H1 (cell line): ENCODE results near the gene OR13J1. TPM values are rescaled to one million over a fixed set of nuclear protein-coding genes. Genes with fewer than 3 reads are reported as not detected.
A peak's percentile ranks its signal among the peaks of the same experiment; 100 is the strongest.

ENCODE experiments used
- CTCF ChIA-PET: fragments of 300-600 bp; sonication (Branson Sonifier 250); formaldehyde crosslinking; loops from one replicate; lab custom pipeline; 2021; ENCODE audit not compliant: partially characterized antibody; lab: Charles Lee
- POLR2A ChIA-PET: fragments of 300-600 bp; sonication (Branson Sonifier 250); formaldehyde crosslinking; loops from one replicate; lab custom pipeline; 2021; ENCODE audit warnings: inconsistent platforms; ENCODE audit not compliant: partially characterized antibody; lab: Charles Lee
- DNase-seq, 2 experiments: peaks; one replicate each; pipeline versions ENCODE4 v3.0.0 to v3.0.0-alpha.2; 2010 to 2022; ENCODE audit warnings: low spot score in 2 of 2, low read depth in 1 of 2, mixed read lengths in 1 of 2
- FAIRE-seq: peaks from 2 replicates; lab custom pipeline; 2011; peaks lifted over from hg19 to GRCh38; lab: Jason Lieb, UNC
- H2AFZ ChIP-seq: 2 replicates; pipeline ENCODE4 v1.8.1; 2012; ENCODE audit warnings: low read length, inconsistent platforms
- H2AK5ac ChIP-seq: 2 replicates; pipeline ENCODE4 v1.6.1; 2013; ENCODE audit warnings: low read depth, low read length
- H2BK120ac ChIP-seq: replicated peaks from 2 replicates; pipeline ENCODE3; 2013; ENCODE audit warnings: low read depth, low read length, inconsistent platforms
- H2BK12ac ChIP-seq: 2 replicates; pipeline ENCODE4 v1.6.1; 2013; ENCODE audit warnings: low read depth, low read length
- H2BK15ac ChIP-seq: 2 replicates; pipeline ENCODE4 v1.6.1; 2013; ENCODE audit warnings: low read length
- H2BK20ac ChIP-seq: 2 replicates; pipeline ENCODE4 v1.6.1; 2013; ENCODE audit warnings: low read length
- H2BK5ac ChIP-seq: 2 replicates; pipeline ENCODE4 v1.6.1; 2013; ENCODE audit warnings: low read depth, low read length
- H3K14ac ChIP-seq: 2 replicates; pipeline ENCODE4 v1.6.1; 2013; ENCODE audit warnings: inconsistent platforms; ENCODE audit not compliant: insufficient read length
- H3K18ac ChIP-seq: 2 replicates; pipeline ENCODE4 v1.6.1; 2013; ENCODE audit warnings: low read length; ENCODE audit errors: extremely low read depth
- H3K23ac ChIP-seq: 2 replicates; pipeline ENCODE4 v1.6.1; 2013; ENCODE audit warnings: inconsistent platforms; ENCODE audit not compliant: insufficient read length
- H3K23me2 ChIP-seq: 2 replicates; pipeline ENCODE4 v1.6.1; 2013; ENCODE audit warnings: low read depth, low read length
- H3K27ac ChIP-seq: 2 replicates; pipeline ENCODE4 v1.6.1; 2011; ENCODE audit warnings: low read depth, low read length, inconsistent platforms
- H3K27me3 ChIP-seq, 4 experiments: replicated peaks in 1 of 4; 1 replicate in 1 of 4; 2 replicates in 3 of 4; pipeline versions ENCODE4 v1.6.1 to v1.8.1; 2011 to 2013; ENCODE audit warnings: low read length in 3 of 4, mild to moderate bottlenecking in 3 of 4, inconsistent platforms in 2 of 4, mixed read lengths in 2 of 4, moderate library complexity in 1 of 4; ENCODE audit not compliant: control insufficient read depth in 3 of 4, insufficient read depth in 3 of 4; ENCODE audit errors: extremely low read depth in 1 of 4
- H3K36me3 ChIP-seq, 4 experiments: 2 replicates each; pipeline versions ENCODE4 v1.6.1 to v1.8.1; 2011 to 2013; ENCODE audit warnings: mild to moderate bottlenecking in 4 of 4, low read length in 3 of 4, moderate library complexity in 2 of 4, control low read depth in 1 of 4, inconsistent platforms in 1 of 4; ENCODE audit not compliant: insufficient read depth in 4 of 4, control insufficient read depth in 2 of 4
- H3K4ac ChIP-seq: replicated peaks from 2 replicates; pipeline ENCODE3; 2013; ENCODE audit warnings: low read length, low read depth, mixed read lengths, inconsistent platforms; ENCODE audit not compliant: insufficient read length
- H3K4me1 ChIP-seq, 4 experiments: replicated peaks in 1 of 4; 1 replicate in 1 of 4; 2 replicates in 3 of 4; pipeline versions ENCODE4 v1.6.1 to v1.8.1; 2011 to 2013; ENCODE audit warnings: low read length in 3 of 4, inconsistent platforms in 2 of 4, mixed read lengths in 1 of 4; ENCODE audit not compliant: insufficient read depth in 4 of 4, control insufficient read depth in 3 of 4
- H3K4me2 ChIP-seq, 2 experiments: 2 replicates each; pipeline versions ENCODE4 v1.6.1 to v1.8.1; 2011 to 2013; ENCODE audit warnings: low read depth in 2 of 2, low read length in 2 of 2, control low read depth in 1 of 2, inconsistent platforms in 1 of 2, mild to moderate bottlenecking in 1 of 2; ENCODE audit not compliant: insufficient read depth in 1 of 2
- H3K4me3 ChIP-seq, 4 experiments: fragments of 200-600, 300-600 bp in 1 of 4; sonication (generic), shearing (Covaris generic), sonication (Bioruptor Twin) in 1 of 4; 2 replicates each; pipeline versions ENCODE4 v1.5.1 to v1.8.1; 2011 to 2016; ENCODE audit warnings: low read length in 4 of 4, low read depth in 3 of 4, control low read depth in 2 of 4, inconsistent platforms in 2 of 4, mild to moderate bottlenecking in 2 of 4, mixed read lengths in 1 of 4, moderate library complexity in 1 of 4; ENCODE audit not compliant: insufficient read depth in 2 of 4; ENCODE audit errors: extremely low read depth in 1 of 4
- H3K56ac ChIP-seq: replicated peaks from 2 replicates; pipeline ENCODE3; 2013; ENCODE audit warnings: low read depth, mild to moderate bottlenecking, mixed read lengths, low read length, inconsistent platforms; ENCODE audit not compliant: insufficient read length
- H3K79me1 ChIP-seq: 2 replicates; pipeline ENCODE4 v1.6.1; 2013; ENCODE audit warnings: low read depth, low read length, control low read depth
- H3K79me2 ChIP-seq, 2 experiments: 2 replicates each; pipeline versions ENCODE4 v1.6.1 to v1.8.1; 2012 to 2013; ENCODE audit warnings: low read length in 2 of 2, mild to moderate bottlenecking in 2 of 2, inconsistent platforms in 1 of 2; ENCODE audit not compliant: insufficient read depth in 2 of 2, control insufficient read depth in 1 of 2
- H3K9ac ChIP-seq, 4 experiments: replicated peaks in 1 of 4; 1 replicate in 1 of 4; 2 replicates in 3 of 4; pipeline versions ENCODE4 v1.6.1 to v1.8.1; 2011 to 2013; ENCODE audit warnings: low read depth in 3 of 4, low read length in 3 of 4, control low read depth in 2 of 4, mild to moderate bottlenecking in 2 of 4, moderate library complexity in 2 of 4, inconsistent platforms in 1 of 4; ENCODE audit errors: extremely low read depth in 1 of 4
- H3K9me3 ChIP-seq, 2 experiments: 2 replicates each; pipeline versions ENCODE4 v1.6.1 to v1.8.1; 2012 to 2013; ENCODE audit warnings: mild to moderate bottlenecking in 2 of 2, moderate library complexity in 2 of 2, control low read depth in 1 of 2, inconsistent platforms in 1 of 2, low read depth in 1 of 2, low read length in 1 of 2, mixed read lengths in 1 of 2; ENCODE audit not compliant: insufficient read depth in 2 of 2
- H4K20me1 ChIP-seq, 2 experiments: replicated peaks in 1 of 2; 2 replicates each; pipeline versions ENCODE3 to v1.8.1; 2011 to 2013; ENCODE audit warnings: inconsistent platforms in 2 of 2, low read length in 2 of 2, mild to moderate bottlenecking in 1 of 2; ENCODE audit not compliant: insufficient read depth in 2 of 2, control insufficient read depth in 1 of 2
- H4K5ac ChIP-seq: 2 replicates; pipeline ENCODE4 v1.6.1; 2013; ENCODE audit warnings: low read length, low read depth, mixed read lengths, inconsistent platforms; ENCODE audit not compliant: insufficient read length
- H4K8ac ChIP-seq: 2 replicates; pipeline ENCODE4 v1.8.0; 2013; ENCODE audit warnings: mild to moderate bottlenecking, moderate library complexity, low read length, inconsistent platforms; ENCODE audit not compliant: insufficient read depth; ENCODE audit errors: extremely low read depth
- H4K91ac ChIP-seq: replicated peaks from 2 replicates; pipeline ENCODE3; 2013; ENCODE audit warnings: low read length, mixed read lengths, inconsistent platforms; ENCODE audit not compliant: insufficient read length
- BCL11A ChIP-seq, 2 experiments: IDR thresholded peaks; one replicate each; pipeline ENCODE4 v1.6.1; 2011; ENCODE audit warnings: low read depth in 2 of 2, low read length in 2 of 2, mild to moderate bottlenecking in 2 of 2
- CTCF ChIP-seq, 3 experiments: IDR thresholded peaks; 1 replicate in 2 of 3; 2 replicates in 1 of 3; pipeline versions ENCODE4 v1.5.1 to v1.6.1; 2011; ENCODE audit warnings: low read length in 3 of 3, mild to moderate bottlenecking in 3 of 3, inconsistent platforms in 2 of 3, low read depth in 1 of 3, moderate library complexity in 1 of 3; ENCODE audit not compliant: insufficient read depth in 1 of 3; ENCODE audit errors: control extremely low read depth in 1 of 3
- WGBS, 2 experiments: shearing (Covaris generic) in 1 of 2; methylation state at CpG; one replicate each; pipeline versions ENCODE4 v1.1.6 to v1.1.7; 2013 to 2015; ENCODE audit warnings: low lambda C conversion rate in 2 of 2, mixed read lengths in 2 of 2, inconsistent platforms in 1 of 2, low coverage in 1 of 2, missing lambda C conversion rate in 1 of 2; ENCODE audit not compliant: insufficient replicate concordance in 2 of 2, insufficient coverage in 1 of 2, insufficient read length in 1 of 2; ENCODE audit errors: extremely low coverage in 1 of 2, missing lambda C conversion rate in 1 of 2; 5-methylcytosine and 5-hydroxymethylcytosine counted together
- polyA plus RNA-seq, 7 experiments: library from polyadenylated mRNA; depleted of rRNA in 3 of 7; stranded (reverse) in 5 of 7; unstranded in 2 of 7; fragments of >200 nt in 5 of 7; fragments of 200-250 nt in 2 of 7; gene quantifications; 1 replicate in 5 of 7; 2 replicates in 1 of 7; 4 replicates in 1 of 7; pipeline versions ENCODE4 v1.2.1 to v1.2.3, GENCODE V29; 2011 to 2013; ENCODE audit warnings: missing spikeins in 2 of 7, mixed read lengths in 2 of 7
- total RNA-seq: library from RNA; stranded (reverse); fragmentation: NEBNext Ultra II Directional; extraction: Animal tissue kit (Norgen Biotek cat#: 25700); gene quantifications from 2 replicates; pipeline ENCODE4 v1.2.1, GENCODE V29; 2021

The OR13J1 gene
- total and polyA plus RNA-seq, 2 of the 8 experiments (the other 6 are each of a cell fraction or from before 2014, with no cell fraction given) = not detected

- CTCF ChIA-PET = interaction anchor here (0.8 to 6.5 kb wide), 28 partner anchors 10 to 222 kb away, joined by 3 to 78 read pairs (median 6); partner anchors contain the start of genes FAM221B, HINT2, NPR2 and OR13J1
- H4K5ac ChIP-seq = no peak overlapping the region
- TF ChIP-seq BCL11A (IDR thresholded peaks at IDR 0.05; ENCODE audit: low read depth in 2 of 2, low read length in 2 of 2) = no peak
- peak; percentile 92 to 96 (median 95) for TF ChIP-seq CTCF (IDR thresholded peaks at IDR 0.05; ENCODE audit: control extremely low read depth in 1 of 3, insufficient read depth in 1 of 3, low read depth in 1 of 3, low read length in 3 of 3)
Observed at GRCh38 chr9:35882263-35882848, 12.2 kb upstream of the OR13J1 start.

More at GRCh38 chr9:35882263-35882848, 12.2 kb upstream of the OR13J1 start:
- Histone ChIP-seq H4K20me1 (no peaks in the 10 kb centered on the region), H3K9me3 (no peaks in the 10 kb centered on the region), H3K18ac (no peak overlapping the region), H2AK5ac (no peak overlapping the region), H3K79me1 (no peaks in the 10 kb centered on the region), H2AFZ (no peak overlapping the region), H3K4ac (no peak overlapping the region), H3K4me1 (no peaks in the 10 kb centered on the region; a peak in 2 of 7 replicates), H3K4me3 (no peak overlapping the region), H2BK15ac (no peak overlapping the region), H3K27me3 (no peaks in the 10 kb centered on the region), H3K14ac (no peak overlapping the region), H4K8ac (no peak overlapping the region), H3K9ac (no peak overlapping the region), H3K79me2 (no peaks in the 10 kb centered on the region), H3K23me2 (no peaks in the 10 kb centered on the region), H3K23ac (no peak overlapping the region), H2BK12ac (no peak overlapping the region), H4K91ac (no peak overlapping the region), H2BK5ac (no peak overlapping the region), H3K56ac (no peak overlapping the region), H3K36me3 (no peaks in the 10 kb centered on the region), H2BK20ac (no peak overlapping the region), H2BK120ac (no peak overlapping the region), H3K27ac (no peak overlapping the region), H3K4me2 (no peak overlapping the region)
- 14% methylated on average over 4 of the region's 4 CpGs; no CpG with 5 or more reads in 1 of the 2 experiments for WGBS, 2 experiments
- FAIRE-seq (peak; percentile 90), DNase-seq (peak; percentile 46 to 91)
- POLR2A ChIA-PET = interaction anchor here (0.9 to 1.4 kb wide), 3 partner anchors 53 to 92 kb away, joined by 3 to 4 read pairs (median 3); partner anchors contain the start of gene TMEM8B
